Endothelial cell of umbilical vein (primary cell): ENCODE results near the gene GRAMD4. TPM values are rescaled to one million over a fixed set of nuclear protein-coding genes. Genes with fewer than 3 reads are reported as not detected.

Source experiments
- BruUV-seq: library from RNA; stranded (reverse); fragments of 400-500 nt; replicated peaks from 2 replicates; lab custom pipeline; 2021; lab: Mats Ljungman, UMichigan
- CTCF ChIA-PET: fragments of 300-600, 350-600 bp; sonication (Branson Sonifier 250); formaldehyde crosslinking; loops from one replicate; lab custom pipeline; 2021; ENCODE audit warnings: antibody characterized with exemption, inconsistent platforms; lab: Charles Lee
- POLR2A ChIA-PET: fragments of 300-600, 350-600 bp; sonication (Branson Sonifier 250); formaldehyde crosslinking; loops from one replicate; lab custom pipeline; 2021; ENCODE audit warnings: antibody characterized with exemption, inconsistent platforms; lab: Charles Lee
- DNase-seq: peaks from one replicate; pipeline ENCODE4 v3.0.0-alpha.2; 2011; ENCODE audit warnings: low read depth, low spot score
- FAIRE-seq: peaks from 2 replicates; lab custom pipeline; 2011; peaks lifted over from hg19 to GRCh38; lab: Jason Lieb, UNC
- H2AFZ ChIP-seq: 2 replicates; pipeline ENCODE4 v1.6.0; 2012; ENCODE audit warnings: low read depth, low read length, control low read depth, inconsistent platforms
- H3K27ac ChIP-seq: 2 replicates; pipeline ENCODE4 v1.5.1; 2011; ENCODE audit warnings: low read depth, mild to moderate bottlenecking, control low read depth, low read length, moderate library complexity; ENCODE audit not compliant: insufficient read depth
- H3K27me3 ChIP-seq, 2 experiments: 2 replicates each; pipeline versions ENCODE4 v1.6.0 to v1.6.1; 2011; ENCODE audit warnings: low read length in 2 of 2, mixed read lengths in 1 of 2; ENCODE audit not compliant: control insufficient read depth in 2 of 2, insufficient read depth in 2 of 2
- H3K36me3 ChIP-seq, 2 experiments: 2 replicates in 1 of 2; 3 replicates in 1 of 2; pipeline ENCODE4 v1.5.1; 2011; ENCODE audit warnings: low read length in 2 of 2, mild to moderate bottlenecking in 1 of 2, moderate library complexity in 1 of 2; ENCODE audit not compliant: control insufficient read depth in 2 of 2, insufficient read depth in 2 of 2; ENCODE audit errors: extremely low read depth in 1 of 2
- H3K4me1 ChIP-seq: 3 replicates; pipeline ENCODE4 v1.5.1; 2011; ENCODE audit warnings: mild to moderate bottlenecking, low read length; ENCODE audit not compliant: control insufficient read depth, insufficient read depth; ENCODE audit errors: extremely low read depth
- H3K4me2 ChIP-seq: 2 replicates; pipeline ENCODE4 v1.6.1; 2011; ENCODE audit warnings: low read length, control low read depth, mixed read lengths; ENCODE audit not compliant: insufficient read depth
- H3K4me3 ChIP-seq, 3 experiments: fragments of 200-600 bp in 1 of 3; sonication (generic), shearing (Covaris generic) in 1 of 3; replicated peaks in 1 of 3; 2 replicates each; pipeline ENCODE4 v1.5.1; 2011 to 2016; ENCODE audit warnings: control low read depth in 3 of 3, low read length in 3 of 3, mild to moderate bottlenecking in 2 of 3, inconsistent platforms in 1 of 3, low read depth in 1 of 3, moderate library complexity in 1 of 3; ENCODE audit not compliant: insufficient read depth in 1 of 3
- H3K79me2 ChIP-seq: 2 replicates; pipeline ENCODE4 v1.6.0; 2012; ENCODE audit warnings: low read length, inconsistent platforms; ENCODE audit not compliant: control insufficient read depth, insufficient read depth
- H3K9ac ChIP-seq: replicated peaks from 2 replicates; pipeline ENCODE3; 2011; ENCODE audit warnings: low read length, control low read depth; ENCODE audit not compliant: insufficient read depth; ENCODE audit errors: extremely low read depth
- H3K9me1 ChIP-seq: replicated peaks from 3 replicates; pipeline ENCODE4 v1.6.0; 2011; ENCODE audit warnings: mild to moderate bottlenecking, low read length; ENCODE audit not compliant: control insufficient read depth, insufficient read depth; ENCODE audit errors: extremely low read depth
- H3K9me3 ChIP-seq: replicated peaks from 2 replicates; pipeline ENCODE4 v1.5.1; 2012; ENCODE audit warnings: low read length, inconsistent platforms; ENCODE audit not compliant: control insufficient read depth, insufficient read depth
- H4K20me1 ChIP-seq: replicated peaks from 2 replicates; pipeline ENCODE3; 2011; ENCODE audit warnings: mild to moderate bottlenecking, low read length; ENCODE audit not compliant: control insufficient read depth, insufficient read depth; ENCODE audit errors: extremely low read depth
- CTCF ChIP-seq, 2 donors: IDR thresholded peaks; 1 replicate in 1 of 2; 2 replicates in 1 of 2; pipeline ENCODE4 v1.5.1; 2011; ENCODE audit warnings: low read length in 2 of 2, mild to moderate bottlenecking in 2 of 2, moderate library complexity in 2 of 2, control low read depth in 1 of 2, inconsistent platforms in 1 of 2, low read depth in 1 of 2; ENCODE audit not compliant: insufficient read depth in 1 of 2; ENCODE audit errors: extremely low read depth in 1 of 2
- EZH2 ChIP-seq: IDR thresholded peaks from 2 replicates; pipeline ENCODE4 v1.6.1; 2012; ENCODE audit warnings: borderline replicate concordance, low read depth, mild to moderate bottlenecking, moderate library complexity, low read length, inconsistent platforms; ENCODE audit not compliant: severe bottlenecking
- FOS ChIP-seq: IDR thresholded peaks from 2 replicates; pipeline ENCODE4 v1.6.1; 2011; ENCODE audit warnings: mild to moderate bottlenecking, low read length, moderate library complexity, borderline replicate concordance; ENCODE audit not compliant: insufficient read depth
- GATA2 ChIP-seq: IDR thresholded peaks from 2 replicates; pipeline ENCODE4 v1.7.0; 2011; ENCODE audit warnings: low read depth, mild to moderate bottlenecking, moderate library complexity, mixed read lengths, low read length; ENCODE audit not compliant: insufficient read length, insufficient read depth
- JUN ChIP-seq: IDR thresholded peaks from 2 replicates; pipeline ENCODE4 v1.6.1; 2011; ENCODE audit warnings: borderline replicate concordance, low read depth; ENCODE audit not compliant: insufficient read length, insufficient read depth
- MAX ChIP-seq: IDR thresholded peaks from 2 replicates; pipeline ENCODE4 v1.6.1; 2011; ENCODE audit not compliant: insufficient read depth, insufficient read length
- MYC ChIP-seq: IDR thresholded peaks from one replicate; pipeline ENCODE4 v1.6.1; 2011; ENCODE audit warnings: mild to moderate bottlenecking, low read depth, low read length
- POLR2A ChIP-seq: IDR thresholded peaks from 2 replicates; pipeline ENCODE4 v1.6.1; 2012; ENCODE audit warnings: low read depth, mild to moderate bottlenecking, control low read depth, low read length
- POLR2AphosphoS5 ChIP-seq: IDR thresholded peaks from 2 replicates; pipeline ENCODE4 v1.6.1; 2012; ENCODE audit warnings: low read depth, mild to moderate bottlenecking, control low read depth, low read length, moderate library complexity; ENCODE audit not compliant: insufficient read depth
- dilution Hi-C: fragments of 300-500 bp; cut with MboI; formaldehyde crosslinking; loops from one replicate; pipeline ENCODE4 v1.15.0; 2019; ENCODE audit warnings: low sequenced_read_pairs; ENCODE audit not compliant: extremely low pct_ligation_motif_present
- intact Hi-C: fragments of 100-400 bp; cut with micrococcal nuclease; formaldehyde crosslinking; loops from one replicate; pipeline ENCODE4 v1.10.0; 2022
- polyA plus RNA-seq, 4 experiments: library from polyadenylated mRNA; depleted of rRNA in 3 of 4; stranded (reverse) in 3 of 4; unstranded in 1 of 4; fragments of >200 nt; gene quantifications; 2 replicates each; pipeline versions ENCODE4 v1.2.1 to v1.2.3, GENCODE V29; 2011 to 2012; ENCODE audit warnings: missing spikeins in 1 of 4
- total RNA-seq: library from RNA; stranded (reverse); gene quantifications from 2 replicates; pipeline ENCODE4 v1.2.3, GENCODE V29; 2021

Gene GRAMD4
- total and polyA plus RNA-seq, 2 donors (not counting 3 experiments of a cell fraction or from before 2014, with no cell fraction given), result 5.9 to 14.8 TPM

- Histone ChIP-seq H3K9ac (no peak overlapping the region), H3K79me2 (no peaks in the 10 kb centered on the region), H3K9me3 (no peaks in the 10 kb centered on the region), H3K9me1 (no peaks in the 10 kb centered on the region), H4K20me1 (no peaks in the 10 kb centered on the region), H3K4me2 (no peak overlapping the region), H3K27me3 (no peaks in the 10 kb centered on the region), H3K4me1 (peaks cover 3% of the 10 kb centered on the region), H3K4me3 (no peak overlapping the region), H3K27ac (no peak overlapping the region), H2AFZ (no peak overlapping the region), H3K36me3 (no peaks in the 10 kb centered on the region)
- no TSS peak for BruUV-seq
- ChIA-PET POLR2A (no interaction called here), CTCF (no interaction called here)
- FAIRE-seq (no peak), DNase-seq (no peak)
- TF ChIP-seq FOS, result no peak
- no peak for TF ChIP-seq MAX
- TF ChIP-seq EZH2, result no peak
- TF ChIP-seq MYC, result no peak
- TF ChIP-seq POLR2AphosphoS5, result no peak
- TF ChIP-seq GATA2, result no peak
- TF ChIP-seq CTCF (IDR thresholded peaks at IDR 0.05; ENCODE audit: extremely low read depth in 1 of 2, insufficient read depth in 1 of 2, low read depth in 1 of 2, low read length in 2 of 2), result no peak
- no peak for TF ChIP-seq POLR2A
- TF ChIP-seq JUN, result no peak
- intact Hi-C loops (no loop called here), dilution Hi-C loops (no loop called here)
Measured at GRCh38 chr22:46654426-46654825, 34.2 kb downstream of the GRAMD4 start.
